Activated T-helper 1 cell treated with anti-CD3 and anti-CD28 coated beads, Interleukin-2, amount 50 U/mL, for 16 hours (primary cell): Measurements from ENCODE around the gene CENPP.
A peak's percentile ranks its signal among the peaks of the same experiment; 100 is the strongest.
"Not testable (repeated sequence)": the region's sequence is repeated elsewhere in the genome, so short reads cannot be mapped to it uniquely, and the experiment has no call there.

Experiments used
- DNase-seq, 2 donors: peaks; one replicate each; pipeline ENCODE4 v3.0.0-alpha.2; 2020; ENCODE audit warnings: low read depth in 1 of 2, low spot score in 1 of 2

CENPP gene

DNA sequence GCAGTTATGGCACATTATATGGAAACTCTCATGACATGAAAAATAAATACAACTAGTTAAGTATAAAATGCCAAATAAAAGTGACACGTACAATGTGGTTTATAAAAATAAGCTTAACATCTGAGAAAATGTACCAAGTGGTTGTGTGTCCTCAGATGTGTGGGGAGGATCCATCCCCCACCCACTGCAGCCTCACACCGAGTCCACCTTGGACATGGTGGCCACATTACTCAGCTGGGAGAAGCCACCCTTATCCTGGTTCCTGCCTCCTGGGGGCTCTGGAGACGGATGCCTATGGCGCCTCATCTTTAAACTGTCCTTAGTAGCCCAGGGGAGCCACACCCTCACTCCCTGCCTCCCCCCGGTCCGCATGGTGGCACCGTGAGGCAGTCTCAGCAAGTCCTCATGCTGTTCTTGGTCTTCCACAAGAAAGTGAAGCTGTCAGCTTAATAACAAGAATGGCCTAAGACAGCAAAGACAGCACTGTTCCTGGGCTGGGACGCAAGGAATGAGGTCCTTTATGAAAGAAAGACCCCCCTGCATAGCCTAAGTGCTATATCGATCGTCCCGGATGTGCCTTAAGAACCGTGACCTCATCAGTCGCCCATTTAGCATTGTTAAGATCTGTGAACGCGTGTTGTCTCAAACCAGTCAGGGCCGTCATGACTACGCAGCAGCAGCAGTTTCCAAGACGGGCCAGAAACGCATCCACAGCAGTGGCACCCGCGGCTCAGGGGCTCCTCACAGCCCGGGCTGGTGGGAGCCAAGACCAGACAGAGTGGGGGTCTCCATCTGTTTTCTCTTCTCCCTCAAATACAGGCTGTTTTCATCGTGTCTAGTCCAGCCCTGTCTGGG, 287.7 kb downstream of the CENPP start:
- no peak for DNase-seq

DNA sequence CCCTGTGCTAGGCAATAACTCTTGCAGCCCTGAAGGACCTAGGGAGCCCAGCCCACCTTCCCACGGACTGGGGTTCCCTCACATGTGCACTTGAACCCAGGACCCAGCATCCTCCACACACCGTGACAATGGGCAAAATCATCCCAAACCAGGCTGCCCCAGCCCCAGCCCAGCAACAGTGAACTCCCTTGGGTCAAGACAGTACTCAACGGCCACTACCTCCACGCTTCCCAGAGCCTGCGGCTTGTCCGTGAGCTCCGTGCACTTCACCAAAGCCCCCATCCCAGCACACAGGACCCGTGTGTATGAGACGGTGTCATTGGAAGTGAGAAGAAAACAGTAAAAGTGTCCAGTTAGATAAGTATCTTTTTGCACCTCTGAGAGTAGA, 288.4 kb downstream of the CENPP start:
- DNase-seq: no peak

DNA sequence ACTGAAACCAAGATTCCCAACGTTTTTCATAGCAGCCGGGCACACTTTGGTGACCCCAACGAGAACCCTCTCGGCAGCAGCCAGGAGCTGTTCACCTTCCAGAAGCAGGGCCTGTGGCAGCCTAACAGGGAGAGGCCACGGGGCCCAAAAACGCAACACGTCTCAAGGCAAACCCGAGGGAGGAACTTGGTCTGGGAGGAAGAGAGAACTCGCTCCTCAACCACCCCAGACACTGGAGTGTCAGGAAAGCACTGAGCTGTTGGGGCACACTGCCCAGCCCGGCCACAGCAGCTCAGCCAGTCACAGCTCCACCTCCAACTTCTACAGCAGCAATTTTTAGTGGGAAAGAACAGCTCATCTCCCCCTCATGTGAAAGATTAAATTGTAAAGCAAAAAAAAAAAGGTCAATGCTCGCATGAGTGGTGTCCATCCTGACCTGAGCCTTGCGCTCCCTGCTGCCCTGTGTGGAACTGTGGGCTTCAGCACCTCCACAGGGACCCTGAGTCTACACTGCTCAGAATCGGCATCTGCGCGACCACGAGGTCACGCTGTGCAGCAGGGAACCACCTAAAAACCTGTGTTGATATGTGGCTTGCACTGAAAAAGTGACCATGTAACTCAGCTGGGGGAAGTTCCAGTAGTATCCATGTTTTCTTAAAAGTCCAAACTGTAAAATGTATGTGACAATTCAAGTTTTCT, 289.2 kb downstream of the CENPP start:
- no peak for DNase-seq

DNA sequence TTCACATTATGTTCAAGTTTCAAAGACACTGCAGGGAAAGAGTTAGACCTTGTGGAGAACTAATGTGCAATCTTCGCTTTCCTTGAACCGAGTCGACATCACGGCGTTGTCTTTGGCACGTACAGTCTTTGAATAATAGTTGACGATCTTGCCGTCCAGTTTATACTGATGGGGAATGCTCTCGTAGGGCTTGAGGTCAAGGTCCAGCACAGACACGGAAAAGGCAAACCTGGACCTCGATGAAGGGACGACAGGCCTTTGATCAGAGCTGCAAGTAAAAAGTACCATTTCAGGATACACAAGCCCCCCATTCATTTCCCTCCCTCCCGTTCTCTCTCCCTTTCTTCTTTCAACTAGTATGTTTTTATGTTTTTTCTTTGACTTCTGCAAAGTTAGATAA, 290.0 kb downstream of the CENPP start:
- DNase-seq: no peak

DNA sequence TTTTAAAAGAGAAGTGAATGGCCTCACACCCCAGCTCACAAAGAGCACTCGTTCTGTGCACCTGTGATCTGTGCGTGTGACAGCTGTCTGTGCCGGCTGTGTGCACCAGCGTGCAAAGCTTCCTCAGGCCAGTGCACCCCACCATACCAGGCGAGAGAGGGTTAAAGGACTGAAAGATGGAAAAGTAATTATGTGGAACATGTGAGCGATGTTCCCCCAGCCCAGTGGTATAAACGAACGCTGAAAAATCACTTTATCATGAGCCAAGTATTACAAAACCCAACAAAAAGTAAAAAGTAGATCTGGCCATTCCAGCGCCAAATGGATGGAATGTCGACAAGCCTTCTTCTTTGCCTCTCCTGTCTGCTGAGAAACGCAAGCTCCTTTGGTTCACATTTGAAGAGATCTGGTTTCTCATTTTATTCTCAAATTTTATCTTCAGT, 290.5 kb downstream of the CENPP start:
- DNase-seq: no peak

DNA sequence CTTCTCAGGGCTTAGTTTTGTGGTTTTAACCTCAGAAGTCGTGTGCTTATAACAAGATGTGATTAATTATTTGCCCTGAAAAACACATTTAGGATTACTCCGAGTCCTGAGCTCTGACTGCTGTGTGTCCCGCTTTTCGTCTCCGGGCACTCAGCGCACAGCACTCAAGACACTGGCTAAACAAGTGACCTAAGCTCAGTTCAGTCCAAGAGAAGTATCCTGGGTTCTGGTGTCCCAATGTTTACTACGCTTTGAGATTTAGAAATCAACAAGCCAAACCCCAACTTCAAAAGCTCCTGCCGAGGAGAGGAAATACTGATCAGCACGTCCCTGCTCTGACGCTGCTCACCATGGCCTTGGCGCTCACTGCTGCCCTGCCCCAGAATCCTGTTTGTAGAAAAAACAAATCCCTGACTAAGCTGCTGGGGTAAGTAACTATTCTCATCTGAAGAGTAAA, 290.9 kb downstream of the CENPP start:
- no peak for DNase-seq

DNA sequence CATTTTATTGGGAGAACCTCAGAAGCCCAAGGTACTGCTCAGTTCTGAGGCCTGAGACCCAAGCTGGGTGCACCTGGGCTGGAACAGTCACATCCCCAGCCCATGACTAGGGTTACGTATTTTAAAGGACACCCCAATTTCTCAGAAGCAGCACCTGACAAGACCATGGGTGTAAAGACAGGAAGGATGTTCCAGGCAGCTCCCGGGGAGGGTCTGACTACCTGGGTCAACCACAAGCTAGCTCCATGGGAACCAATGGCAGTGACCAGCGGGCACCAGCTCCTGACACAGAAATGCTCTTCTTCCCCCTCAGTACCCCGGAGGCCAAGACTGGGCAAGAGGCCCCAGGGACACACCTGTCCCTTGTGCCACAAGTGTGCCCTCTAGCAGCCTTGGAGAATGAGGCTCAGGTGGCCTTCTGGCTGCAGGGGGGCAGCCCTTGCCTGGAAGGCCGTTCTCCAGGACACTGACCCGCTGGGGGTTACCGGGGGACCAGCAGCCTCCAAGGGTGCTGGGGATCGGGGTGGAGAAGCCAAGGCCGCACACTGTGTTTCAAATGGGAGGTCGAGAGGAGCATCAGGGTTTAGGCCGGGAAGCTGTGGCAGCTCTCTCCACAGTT, 291.6 kb downstream of the CENPP start:
- no peak for DNase-seq

DNA sequence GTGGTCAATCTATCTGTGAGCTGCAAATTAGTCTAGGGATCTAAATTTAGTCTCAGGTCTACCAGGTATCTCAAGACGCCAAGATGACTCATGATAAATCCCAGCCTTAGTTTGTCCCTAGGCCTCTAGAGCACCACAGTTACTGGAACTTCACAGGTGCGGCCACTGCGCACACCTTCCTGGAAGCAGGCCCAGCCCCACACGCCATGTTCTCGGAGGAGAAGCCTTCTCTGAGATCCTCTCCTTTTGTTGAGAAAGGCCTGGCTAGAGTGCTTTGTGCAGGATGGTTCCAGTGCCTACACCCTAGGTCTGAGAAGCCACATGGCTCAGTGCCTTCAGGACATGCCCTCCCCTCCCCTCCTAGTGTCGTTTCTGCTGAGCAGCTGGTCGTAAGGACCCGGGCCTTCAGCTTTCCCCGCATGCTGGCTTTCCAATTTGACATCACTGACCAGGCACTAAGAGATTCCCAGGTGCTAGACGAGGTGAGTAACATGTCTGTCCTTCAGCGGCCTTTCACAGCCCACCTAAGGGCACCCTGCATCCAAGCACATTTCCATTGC, 292.3 kb downstream of the CENPP start:
- no peak for DNase-seq

DNA sequence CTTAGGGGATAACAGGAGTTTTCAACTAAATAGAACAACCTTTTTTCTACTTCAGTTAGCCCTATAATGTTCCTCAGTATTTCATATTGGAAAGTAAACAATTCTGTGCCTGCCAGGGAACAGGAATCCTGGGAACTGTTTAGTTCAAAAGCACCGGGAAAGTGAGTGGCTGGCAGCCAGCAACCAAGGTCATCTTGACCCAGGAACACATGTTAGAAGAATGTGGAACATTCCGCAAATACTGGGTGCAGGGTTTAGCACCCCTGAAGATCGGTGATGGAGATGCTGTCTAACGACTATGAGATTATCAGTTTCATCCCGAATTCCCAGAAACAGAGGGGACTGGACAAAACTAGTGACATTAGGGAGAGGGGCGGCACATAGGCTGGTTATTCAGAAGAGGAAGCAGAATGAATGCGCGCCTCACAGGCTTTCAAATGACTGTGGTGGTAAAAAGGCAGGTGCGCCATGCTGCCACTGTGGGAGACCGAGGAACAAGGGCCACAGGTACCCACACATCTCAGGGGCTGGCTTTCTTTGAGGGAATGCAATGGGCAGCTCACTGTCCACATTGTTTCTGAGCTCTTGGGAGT, 293.0 kb downstream of the CENPP start:
- DNase-seq: no peak

DNA sequence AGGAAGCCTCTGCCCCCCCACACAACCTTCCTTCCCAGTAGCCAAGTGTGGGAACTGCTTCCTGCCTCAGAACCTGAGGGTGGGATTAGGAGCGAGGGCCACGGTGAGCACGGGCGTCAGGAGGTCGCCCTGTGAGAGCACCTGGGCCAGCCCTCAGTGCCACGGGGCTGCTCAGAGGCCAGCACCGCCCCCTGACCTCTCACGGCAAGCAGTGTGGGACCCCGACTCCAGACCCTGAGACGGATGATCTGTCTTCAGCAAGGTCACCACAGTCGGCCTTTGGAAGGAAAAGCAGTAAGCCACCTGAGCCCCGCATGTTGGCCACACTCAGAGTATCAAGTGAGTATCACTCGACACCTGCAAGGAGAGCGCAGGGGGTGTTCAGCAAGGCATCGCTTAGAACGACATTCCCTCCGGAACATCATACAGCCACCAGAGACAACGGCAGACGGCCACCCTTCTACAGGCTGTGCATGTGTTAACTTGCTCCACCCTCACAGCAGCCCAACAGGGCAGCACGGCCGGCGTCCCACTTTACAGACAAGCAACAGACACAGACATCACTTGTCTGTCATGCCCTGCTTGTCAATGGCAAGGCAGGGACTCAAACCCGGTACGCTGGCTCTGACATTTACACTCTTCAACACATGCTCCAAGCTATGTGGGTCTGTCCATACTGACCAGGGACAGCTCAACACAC, 294.0 kb downstream of the CENPP start:
- no peak for DNase-seq

DNA sequence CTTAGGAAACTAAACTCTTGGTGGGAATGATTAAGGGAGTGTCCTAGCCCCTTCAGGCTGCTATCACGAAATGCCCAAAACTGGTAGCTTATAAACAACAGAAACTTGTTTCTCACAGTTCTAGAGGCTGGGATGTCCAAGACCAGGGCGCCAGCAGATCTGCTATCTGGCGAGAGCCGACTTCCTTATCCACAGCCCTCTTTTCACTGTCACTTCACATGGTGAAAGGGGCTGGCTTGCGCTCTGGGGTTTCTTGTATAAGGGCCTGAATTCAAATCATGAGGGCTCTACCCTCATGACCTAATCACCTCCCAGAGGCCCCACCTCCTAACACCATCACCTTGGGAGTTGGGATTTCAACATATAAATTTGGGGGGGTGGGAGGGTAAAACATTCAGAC, 295.1 kb downstream of the CENPP start:
- DNase-seq: no peak

DNA sequence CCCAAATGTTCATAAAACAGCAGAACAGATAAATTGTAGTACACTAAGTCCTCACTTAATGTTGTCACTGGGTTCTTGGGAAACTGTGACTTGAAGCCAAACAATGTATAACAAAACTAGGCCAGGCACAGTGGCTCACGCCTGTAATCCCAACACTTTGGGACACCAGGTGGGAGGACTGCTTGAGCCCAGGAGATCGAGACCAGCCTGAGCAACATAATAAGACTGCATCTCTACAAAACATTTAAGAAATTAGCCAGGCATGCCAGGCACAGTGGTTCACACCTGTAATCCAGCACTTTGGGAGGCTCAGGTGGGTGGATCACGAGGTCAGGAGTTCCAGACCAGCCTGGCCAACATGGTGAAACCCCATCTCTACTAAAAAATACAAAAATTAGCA, 298.2 kb downstream of the CENPP start:
- DNase-seq: not testable (repeated sequence)

DNA sequence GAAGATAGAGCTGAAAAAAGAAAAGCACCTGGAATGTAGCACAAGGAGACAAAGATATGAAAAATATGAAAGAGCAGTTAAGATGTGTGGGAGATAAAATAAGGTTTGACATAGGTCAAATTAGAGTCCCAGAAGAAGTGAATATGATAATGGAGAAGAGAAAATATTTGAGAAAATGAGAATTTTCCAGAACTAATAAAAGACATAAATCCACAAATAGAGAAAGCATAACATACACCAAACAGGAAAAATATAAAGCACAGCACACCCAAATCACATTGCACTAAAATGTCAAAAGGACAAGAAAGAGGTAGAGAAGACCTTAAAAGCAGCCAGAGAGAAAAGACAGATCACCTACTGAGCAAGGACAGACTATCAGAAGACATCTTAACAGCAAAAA, 300.7 kb downstream of the CENPP start:
- DNase-seq: no peak

DNA sequence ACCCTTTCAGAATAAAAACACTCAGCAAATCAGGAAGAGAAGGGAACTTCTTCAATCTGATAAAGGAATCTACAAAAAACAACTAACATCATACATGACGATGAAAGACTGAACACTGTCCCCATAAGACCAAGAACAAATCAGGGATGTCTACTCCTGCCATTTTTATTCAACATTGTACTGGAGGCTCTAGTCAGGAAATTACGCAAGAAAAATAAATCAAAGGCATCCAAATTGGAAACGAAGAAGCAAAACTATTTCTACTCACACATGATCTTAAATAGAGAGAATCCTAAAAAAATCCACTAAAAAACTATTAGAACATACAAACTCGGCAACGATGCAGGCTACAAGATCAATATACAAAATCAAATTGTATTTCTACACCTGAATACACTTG, 301.9 kb downstream of the CENPP start:
- no peak for DNase-seq

DNA sequence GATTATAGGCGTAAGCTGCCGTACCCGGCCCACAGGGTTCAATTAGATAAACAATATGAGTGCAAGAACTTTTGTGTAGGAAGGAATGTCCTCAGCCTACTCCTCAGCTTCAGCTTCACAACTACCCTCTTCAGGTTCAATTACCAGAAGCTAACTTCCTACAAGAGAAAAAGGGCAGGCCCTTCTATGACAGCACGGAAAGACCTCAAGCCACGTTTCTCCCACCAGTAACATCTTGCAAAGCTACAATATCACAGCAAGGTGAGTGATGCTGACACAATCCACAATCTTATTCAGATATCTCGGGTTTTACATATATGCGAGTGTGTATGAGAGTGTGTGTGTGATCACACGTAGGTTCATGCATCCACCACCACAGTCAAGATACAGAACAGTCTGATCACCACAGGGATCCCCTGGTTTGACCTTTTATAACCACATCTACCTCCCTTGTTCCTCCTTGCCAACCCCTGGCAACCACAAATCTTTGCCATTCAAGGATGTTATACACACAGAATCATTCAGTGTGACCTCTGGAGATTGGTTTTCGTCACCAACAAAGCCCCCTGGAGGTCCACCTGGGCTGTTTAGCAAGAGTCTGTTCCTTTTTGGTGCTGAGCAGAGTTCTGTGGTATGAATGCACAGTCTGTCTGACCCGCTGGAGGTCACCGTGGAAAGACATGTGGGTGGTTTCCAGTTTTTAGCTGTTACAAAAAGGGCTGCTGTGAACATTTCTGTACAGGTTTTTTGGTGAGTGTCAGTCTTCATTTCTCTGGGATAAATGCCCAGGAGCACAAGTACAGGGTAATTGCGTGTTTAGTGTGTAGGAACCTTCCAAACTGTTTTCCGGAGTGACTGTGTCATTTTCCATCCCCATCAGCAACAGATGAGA, 305.9 kb downstream of the CENPP start:
- DNase-seq: no peak

DNA sequence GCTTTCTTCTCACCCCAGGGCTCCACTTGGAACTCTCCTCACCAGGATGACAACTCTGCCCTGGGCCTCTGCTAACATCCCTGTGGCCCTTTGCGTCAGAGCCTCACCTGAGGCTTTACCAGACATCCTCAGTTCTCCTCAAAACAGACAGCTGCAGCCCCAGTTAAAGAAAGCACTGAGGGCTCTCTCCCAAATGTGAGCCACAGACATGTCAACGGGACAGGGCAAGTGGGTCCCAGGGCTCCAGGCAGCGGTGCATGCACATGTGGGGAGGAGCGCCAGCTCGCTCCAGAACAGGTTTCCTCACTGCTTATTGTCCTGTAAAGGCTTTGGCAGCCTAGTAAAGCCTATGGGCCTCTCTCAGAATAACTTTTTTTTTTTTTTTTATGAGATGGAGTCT, 306.9 kb downstream of the CENPP start:
- no peak for DNase-seq

DNA sequence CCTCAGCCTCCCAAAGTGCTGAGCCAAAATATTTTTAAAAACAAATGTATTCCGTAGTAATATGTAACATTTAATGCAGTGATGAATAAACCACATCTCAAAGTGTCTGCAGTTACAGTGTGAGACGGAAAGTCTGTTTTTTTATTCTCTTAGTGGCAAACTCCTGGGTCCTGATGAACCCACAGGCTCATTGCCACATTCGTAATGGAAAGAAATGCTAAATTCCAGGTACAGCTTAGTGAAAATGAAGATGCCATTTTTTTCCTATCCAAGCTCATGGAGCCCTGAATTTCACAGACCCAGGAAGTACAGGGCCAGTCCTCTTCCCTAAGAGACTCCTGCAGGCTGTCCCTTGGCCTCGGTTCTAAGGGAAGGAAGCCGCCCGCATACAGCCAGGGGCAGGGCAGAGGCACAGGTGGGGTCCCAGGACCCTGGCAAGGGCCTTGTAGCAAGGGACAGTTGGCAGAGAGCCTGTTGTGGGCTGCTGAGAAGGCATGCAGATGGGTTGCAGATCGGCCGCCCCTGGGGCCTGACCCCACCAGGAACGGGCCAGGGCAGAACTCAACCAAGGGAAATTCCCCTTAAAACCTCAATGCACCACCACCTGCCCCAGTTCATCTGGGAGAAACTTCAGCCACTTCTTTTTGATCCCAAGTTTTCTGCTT, 308.0 kb downstream of the CENPP start:
- DNase-seq: no peak

DNA sequence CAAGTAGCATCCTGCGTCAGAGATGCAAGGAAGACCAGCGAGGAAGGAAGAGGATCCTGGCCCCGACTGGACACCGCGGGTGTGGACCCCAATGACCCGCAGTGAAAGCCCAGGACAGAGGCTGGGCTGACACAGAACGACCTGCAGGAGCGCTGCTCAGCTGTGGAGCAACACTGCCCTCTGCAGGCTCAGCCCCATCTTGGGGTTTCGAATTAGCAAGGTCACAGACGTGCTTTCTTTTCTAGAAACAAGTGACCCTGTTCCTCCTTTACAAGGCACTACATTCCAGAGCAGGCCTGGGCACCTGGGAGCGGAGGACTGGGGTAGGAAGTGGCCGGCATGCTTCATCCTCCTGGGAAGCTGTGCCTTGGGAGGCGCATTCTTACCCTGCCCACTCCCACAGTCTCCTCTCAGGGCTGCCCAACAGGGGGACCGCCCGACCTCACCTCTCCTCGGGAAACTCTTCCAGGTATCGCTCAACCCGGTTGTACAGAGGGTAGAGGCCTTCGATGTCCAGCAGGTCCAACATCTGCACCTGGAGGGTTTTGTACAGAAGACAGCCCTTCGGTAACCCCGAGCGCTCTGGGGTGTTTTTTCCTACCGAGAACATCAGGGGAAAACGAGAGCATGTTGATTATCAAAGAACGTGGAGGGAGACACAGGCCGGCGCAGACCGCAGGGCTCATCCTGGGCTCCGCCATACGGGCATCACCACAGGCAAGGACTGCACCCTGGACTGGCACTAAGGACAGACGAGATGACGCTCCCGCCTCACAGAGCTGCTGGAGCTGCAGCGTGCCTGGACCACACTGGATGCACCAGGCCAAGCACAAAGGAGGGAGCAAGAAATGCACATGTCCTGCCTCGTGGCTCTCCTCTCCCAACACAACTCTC, 309.2 kb downstream of the CENPP start:
- DNase-seq: peak; percentile 25 to 30
